A549 (cell line): Measurements from ENCODE around the gene TBATA. TPM values are rescaled to one million over a fixed set of nuclear protein-coding genes. Genes with fewer than 3 reads are reported as not detected.

Experiments
- ATAC-seq, 2 experiments: fragments of 200-7000 bp in 1 of 2; fragments of >200 bp in 1 of 2; cut with Nextera tagmentation in 1 of 2; cut with Tn5 transposase in 1 of 2; 3 replicates each; pipeline versions ENCODE4 v1.8.0 to v1.9.1; 2018 to 2020; ENCODE audit warnings: mild to moderate bottlenecking in 1 of 2, moderate library complexity in 1 of 2
- CTCF ChIA-PET: fragments of 300-600 bp; sonication (Branson Sonifier 250); formaldehyde crosslinking; extraction: SDS; loops from one replicate; lab custom pipeline; 2021; ENCODE audit warnings: antibody characterized with exemption, inconsistent platforms; lab: Yijun Ruan, JAX
- POLR2A ChIA-PET: fragments of 350-600 bp; formaldehyde crosslinking; extraction: SDS; loops from one replicate; lab custom pipeline; 2021; ENCODE audit warnings: antibody characterized with exemption, inconsistent platforms; lab: Yijun Ruan, JAX
- DNase-seq, 2 experiments: peaks; one replicate each; pipeline versions ENCODE4 v3.0.0 to v3.0.0-alpha.2; 2011 to 2016; ENCODE audit warnings: low read depth in 1 of 2, low spot score in 1 of 2
- FAIRE-seq: peaks from 2 replicates; lab custom pipeline; 2011; peaks lifted over from hg19 to GRCh38; lab: Jason Lieb, UNC
- H3K27ac ChIP-seq, 2 experiments: fragments of >200 bp; sonication (Bioruptor Twin); formaldehyde crosslinking; 3 replicates each; pipeline ENCODE4 v1.5.1; 2016 to 2017
- H3K4me1 ChIP-seq: fragments of >200 bp; sonication (Bioruptor Twin); formaldehyde crosslinking; 3 replicates; pipeline ENCODE4 v1.6.1; 2016
- H3K4me2 ChIP-seq: fragments of >200 bp; sonication (Bioruptor Twin); formaldehyde crosslinking; 3 replicates; pipeline ENCODE4 v1.6.1; 2016
- H3K4me3 ChIP-seq: fragments of >200 bp; sonication (Bioruptor Twin); formaldehyde crosslinking; 3 replicates; pipeline ENCODE4 v1.5.1; 2016
- H3K9me3 ChIP-seq: fragments of >200 bp; sonication (Bioruptor Twin); formaldehyde crosslinking; 3 replicates; pipeline ENCODE4 v1.6.1; 2016
- BHLHE40 ChIP-seq: IDR thresholded peaks from 2 replicates; pipeline ENCODE4 v1.6.1; 2012; ENCODE audit warnings: low read depth, low read length, inconsistent platforms
- CBX2 ChIP-seq: fragments of 200-600 bp; sonication (generic); IDR thresholded peaks from 2 replicates; pipeline ENCODE4 v1.6.1; 2016; ENCODE audit warnings: low read depth, mild to moderate bottlenecking, borderline replicate concordance
- CEBPB ChIP-seq, 2 experiments: fragments of >200 bp in 1 of 2; sonication (Bioruptor Twin) in 1 of 2; formaldehyde crosslinking in 1 of 2; IDR thresholded peaks; 2 replicates each; pipeline ENCODE4 v1.6.1; 2012 to 2016
- EHMT2 ChIP-seq: fragments of 200-600 bp; sonication (generic); IDR thresholded peaks from 2 replicates; pipeline ENCODE4 v1.6.1; 2016; ENCODE audit warnings: antibody characterized with exemption, low read depth, mild to moderate bottlenecking, moderate library complexity
- GATA3 ChIP-seq: IDR thresholded peaks from 2 replicates; pipeline ENCODE4 v1.6.1; 2012; ENCODE audit warnings: borderline replicate concordance
- HOXB13 ChIP-seq: fragments of 250-450 bp; sonication (Bioruptor Pico); IDR thresholded peaks from 2 replicates; pipeline ENCODE4 v1.5.0; 2020; ENCODE audit warnings: low read depth, mild to moderate bottlenecking, moderate library complexity
- JUN ChIP-seq, 2 experiments: fragments of >200 bp; sonication (Bioruptor Twin); formaldehyde crosslinking; IDR thresholded peaks; 2 replicates in 1 of 2; 3 replicates in 1 of 2; pipeline ENCODE4 v1.6.1; 2016 to 2017
- KDM5A ChIP-seq: fragments of 200-600 bp; sonication (generic); IDR thresholded peaks from 2 replicates; pipeline ENCODE4 v1.6.1; 2016; ENCODE audit warnings: antibody characterized with exemption, mild to moderate bottlenecking
- MYC ChIP-seq: IDR thresholded peaks from 2 replicates; pipeline ENCODE4 v1.6.1; 2012; ENCODE audit warnings: mild to moderate bottlenecking, inconsistent platforms, low read length, improper control_type of control experiment, borderline replicate concordance
- NFE2L2 ChIP-seq: fragments of 150-350 bp; conservative IDR thresholded peaks from 2 replicates; pipeline ENCODE4 v1.6.1; 2014; ENCODE audit warnings: low read length
- NPAS2 ChIP-seq: fragments of 250-450 bp; sonication (Bioruptor Pico); IDR thresholded peaks from 2 replicates; pipeline ENCODE4 v1.8.0; 2022; ENCODE audit warnings: mild to moderate bottlenecking, moderate library complexity, borderline replicate concordance
- POLR2A ChIP-seq: IDR thresholded peaks from 2 replicates; pipeline ENCODE4 v1.6.1; 2012; ENCODE audit warnings: mild to moderate bottlenecking, low read length
- RFX5 ChIP-seq: fragments of 450-650 bp; IDR thresholded peaks from 2 replicates; pipeline ENCODE4 v1.7.1; 2014; ENCODE audit warnings: antibody characterized with exemption, mild to moderate bottlenecking, moderate library complexity
- SMC3 ChIP-seq: fragments of >200 bp; sonication (Bioruptor Twin); formaldehyde crosslinking; IDR thresholded peaks from 3 replicates; pipeline ENCODE4 v1.6.1; 2018; ENCODE audit warnings: inconsistent platforms
- SREBF2 ChIP-seq: fragments of 450-650 bp; IDR thresholded peaks from 2 replicates; pipeline ENCODE4 v1.6.1; 2014; ENCODE audit warnings: mild to moderate bottlenecking, moderate library complexity
- TFCP2L1 ChIP-seq: fragments of 250-450 bp; sonication (Bioruptor Pico); IDR thresholded peaks from 2 replicates; pipeline ENCODE4 v1.5.0; 2021; ENCODE audit warnings: mild to moderate bottlenecking
- ZFP36 ChIP-seq: fragments of 450-650 bp; IDR thresholded peaks from 2 replicates; pipeline ENCODE4 v1.6.1; 2014; ENCODE audit warnings: borderline replicate concordance; ENCODE audit not compliant: partially characterized antibody
- ZNF302 ChIP-seq: fragments of 250-450 bp; sonication (Bioruptor Pico); IDR thresholded peaks from 2 replicates; pipeline ENCODE4 v1.9.0; 2021; ENCODE audit warnings: inconsistent platforms, mild to moderate bottlenecking, moderate library complexity
- WGBS: methylation state at CpG from one replicate; pipeline ENCODE4 v1.1.6; 2017; ENCODE audit errors: missing lambda C conversion rate; 5-methylcytosine and 5-hydroxymethylcytosine counted together
- polyA plus RNA-seq, 4 experiments: library from polyadenylated mRNA; depleted of rRNA in 3 of 4; stranded (reverse); fragments of >200 nt; fragmentation: RNase III in 1 of 4; extraction: RNeasy Plus Mini Kit Qiagen cat#74134 plus additional on column Dnase treatment in 1 of 4; gene quantifications; 2 replicates in 3 of 4; 3 replicates in 1 of 4; pipeline ENCODE4 v1.2.3, GENCODE V29; 2011 to 2017
- TF ChIP-seq, protein P1 (sequence below): IDR thresholded peaks from 2 replicates; pipeline ENCODE4 v1.6.1; 2012
- TF ChIP-seq, protein P2 (sequence below): IDR thresholded peaks from 2 replicates; pipeline ENCODE4 v1.6.1; 2012
- TF ChIP-seq, protein P3 (sequence below): fragments of 150-350 bp; IDR thresholded peaks from 2 replicates; pipeline ENCODE4 v1.6.1; 2014; ENCODE audit warnings: low read depth, mild to moderate bottlenecking, low read length
- TF ChIP-seq, protein P4 (sequence below): fragments of >200 bp; sonication (Bioruptor Twin); formaldehyde crosslinking; IDR thresholded peaks from 2 replicates; pipeline ENCODE4 v1.6.1; 2016

TBATA gene
- polyA plus RNA-seq, 2 of the 4 experiments (the other 2 are of a cell fraction): not detected

DNA sequence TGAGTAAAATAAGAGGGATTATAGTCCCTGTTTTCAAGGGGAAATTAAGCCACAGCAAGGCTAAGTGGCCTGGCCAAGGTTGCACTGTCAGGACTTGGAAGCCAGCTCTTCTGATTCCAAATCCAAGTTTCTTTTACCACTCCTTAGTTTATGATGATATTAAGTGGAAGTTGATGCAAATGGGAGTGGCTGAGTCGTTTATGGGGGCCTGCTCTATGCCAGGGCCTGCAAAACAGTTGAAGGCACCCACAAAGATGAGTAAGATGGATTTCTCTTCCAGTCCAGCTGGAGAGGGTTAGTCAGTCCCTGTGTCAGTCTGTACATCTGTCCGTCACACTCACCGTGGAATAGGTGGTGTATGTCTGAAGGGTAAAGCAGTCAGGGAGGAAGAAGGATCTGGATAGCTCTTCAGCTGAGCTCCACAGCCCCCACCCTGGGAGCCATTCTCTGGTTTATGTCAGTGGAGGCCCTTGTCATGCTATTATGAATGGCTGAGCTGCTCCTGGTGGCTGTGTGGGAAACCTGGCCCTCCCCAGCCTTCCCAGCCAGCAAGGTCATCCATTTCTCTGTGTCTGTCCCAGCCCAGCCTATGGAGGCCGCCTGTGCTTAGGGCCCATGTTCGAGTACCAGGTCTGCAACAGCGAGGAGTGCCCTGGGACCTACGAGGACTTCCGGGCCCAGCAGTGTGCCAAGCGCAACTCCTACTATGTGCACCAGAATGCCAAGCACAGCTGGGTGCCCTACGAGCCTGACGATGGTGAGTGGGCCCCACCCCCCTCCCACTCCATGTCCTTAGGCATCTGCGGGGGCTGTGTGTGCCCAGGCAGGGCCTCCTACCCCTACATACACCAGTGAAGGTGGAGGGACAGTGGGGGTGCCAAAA lies 44.5 kb downstream of the TBATA start (continued):
- TF ChIP-seq RFX5: no peak
- TF ChIP-seq SREBF2: no peak
- no peak for TF ChIP-seq CEBPB (IDR thresholded peaks at IDR 0.05)
- TF ChIP-seq EHMT2: no peak
- TF ChIP-seq CBX2: no peak
- TF ChIP-seq NPAS2 (CRISPR knock-in tag): no peak
- TF ChIP-seq NFE2L2: no peak
- no peak for TF ChIP-seq JUN (IDR thresholded peaks at IDR 0.05)
- no peak for TF ChIP-seq SMC3
- TF ChIP-seq, protein P1, sequence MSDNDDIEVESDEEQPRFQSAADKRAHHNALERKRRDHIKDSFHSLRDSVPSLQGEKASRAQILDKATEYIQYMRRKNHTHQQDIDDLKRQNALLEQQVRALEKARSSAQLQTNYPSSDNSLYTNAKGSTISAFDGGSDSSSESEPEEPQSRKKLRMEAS: no peak
- no peak for TF ChIP-seq POLR2A
- TF ChIP-seq, all 56 proteins: peak for 0

DNA sequence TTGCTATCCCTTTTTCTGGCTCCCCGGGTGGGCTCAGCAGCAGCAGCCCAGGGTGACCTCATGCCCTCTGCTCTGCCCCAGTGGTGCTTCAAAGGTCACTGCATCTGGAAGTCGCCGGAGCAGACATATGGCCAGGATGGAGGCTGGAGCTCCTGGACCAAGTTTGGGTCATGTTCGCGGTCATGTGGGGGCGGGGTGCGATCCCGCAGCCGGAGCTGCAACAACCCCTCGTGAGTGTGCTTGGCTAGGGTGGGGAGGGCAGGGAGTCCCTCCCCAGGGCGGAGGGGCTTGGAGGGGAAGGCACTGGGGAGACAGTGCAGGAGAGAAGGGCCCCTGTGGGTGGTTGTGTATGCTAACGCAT lies 46.4 kb downstream of the TBATA start:
- ATAC-seq (no peak; a peak in 1 of 6 replicates), DNase-seq (no peak), FAIRE-seq (no peak)
- ChIA-PET POLR2A (no interaction called here), CTCF (interaction anchor here (0.8 to 1.4 kb wide), 4 partner anchors 10 to 195 kb away, joined by 3 to 4 read pairs (median 4); no protein-coding TSS in a partner anchor)
- Histone ChIP-seq H3K27ac (no peak overlapping the region), H3K4me1 (no peaks in the 10 kb centered on the region), H3K4me2 (no peak overlapping the region), H3K4me3 (no peak overlapping the region), H3K9me3 (no peaks in the 10 kb centered on the region)
- WGBS: 81% methylated on average over 4 of the region's 12 CpGs
- TF ChIP-seq BHLHE40: no peak
- TF ChIP-seq, protein P2, sequence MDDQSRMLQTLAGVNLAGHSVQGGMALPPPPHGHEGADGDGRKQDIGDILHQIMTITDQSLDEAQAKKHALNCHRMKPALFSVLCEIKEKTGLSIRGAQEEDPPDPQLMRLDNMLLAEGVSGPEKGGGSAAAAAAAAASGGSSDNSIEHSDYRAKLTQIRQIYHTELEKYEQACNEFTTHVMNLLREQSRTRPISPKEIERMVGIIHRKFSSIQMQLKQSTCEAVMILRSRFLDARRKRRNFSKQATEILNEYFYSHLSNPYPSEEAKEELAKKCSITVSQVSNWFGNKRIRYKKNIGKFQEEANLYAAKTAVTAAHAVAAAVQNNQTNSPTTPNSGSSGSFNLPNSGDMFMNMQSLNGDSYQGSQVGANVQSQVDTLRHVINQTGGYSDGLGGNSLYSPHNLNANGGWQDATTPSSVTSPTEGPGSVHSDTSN: no peak
- TF ChIP-seq, protein P3, sequence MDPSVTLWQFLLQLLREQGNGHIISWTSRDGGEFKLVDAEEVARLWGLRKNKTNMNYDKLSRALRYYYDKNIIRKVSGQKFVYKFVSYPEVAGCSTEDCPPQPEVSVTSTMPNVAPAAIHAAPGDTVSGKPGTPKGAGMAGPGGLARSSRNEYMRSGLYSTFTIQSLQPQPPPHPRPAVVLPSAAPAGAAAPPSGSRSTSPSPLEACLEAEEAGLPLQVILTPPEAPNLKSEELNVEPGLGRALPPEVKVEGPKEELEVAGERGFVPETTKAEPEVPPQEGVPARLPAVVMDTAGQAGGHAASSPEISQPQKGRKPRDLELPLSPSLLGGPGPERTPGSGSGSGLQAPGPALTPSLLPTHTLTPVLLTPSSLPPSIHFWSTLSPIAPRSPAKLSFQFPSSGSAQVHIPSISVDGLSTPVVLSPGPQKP: no peak
- TF ChIP-seq, protein P4, sequence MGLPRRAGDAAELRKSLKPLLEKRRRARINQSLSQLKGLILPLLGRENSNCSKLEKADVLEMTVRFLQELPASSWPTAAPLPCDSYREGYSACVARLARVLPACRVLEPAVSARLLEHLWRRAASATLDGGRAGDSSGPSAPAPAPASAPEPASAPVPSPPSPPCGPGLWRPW: no peak
- no peak for TF ChIP-seq MYC
- no peak for TF ChIP-seq HOXB13 (CRISPR knock-in tag)

DNA sequence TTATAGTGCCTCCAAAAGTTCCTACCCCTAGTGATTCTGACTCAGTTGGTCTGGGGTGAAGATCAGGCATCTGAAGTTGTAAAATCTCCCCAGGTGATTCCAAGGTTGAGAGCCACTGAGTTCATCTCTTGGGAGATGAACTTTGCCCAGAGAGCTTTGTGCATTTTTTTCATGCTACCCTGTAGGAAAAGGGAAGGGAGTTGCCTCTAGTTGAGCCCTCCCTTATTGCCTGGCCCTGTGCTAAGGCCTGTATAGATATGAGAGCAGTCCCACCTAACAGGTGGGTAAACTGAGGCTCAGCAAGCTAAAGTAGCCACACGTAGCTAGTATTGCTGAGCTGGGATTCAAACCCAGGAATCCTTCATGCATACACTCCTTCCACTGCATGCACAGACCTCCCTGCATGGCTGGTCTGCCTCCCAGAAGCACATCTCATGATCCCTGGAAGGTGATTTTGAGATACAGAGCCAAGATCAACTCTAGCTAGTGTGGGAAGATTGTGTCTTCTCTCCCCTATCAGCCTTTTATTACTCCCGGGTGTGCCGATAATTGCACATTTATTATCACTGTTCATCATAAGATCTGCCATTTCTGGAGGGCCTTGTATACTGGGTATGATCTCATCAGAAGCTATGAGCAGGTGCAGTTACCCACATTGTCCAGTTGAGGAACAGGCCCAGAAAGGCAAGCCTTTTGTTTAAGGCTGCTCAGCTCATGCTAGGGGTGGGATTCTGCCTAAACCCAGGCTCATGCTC lies 47.0 kb downstream of the TBATA start:
- Histone ChIP-seq H3K4me2 (no peak overlapping the region), H3K27ac (no peak overlapping the region), H3K4me1 (no peaks in the 10 kb centered on the region), H3K9me3 (no peaks in the 10 kb centered on the region), H3K4me3 (no peak overlapping the region)
- ATAC-seq (peak; percentile 74 to 83), FAIRE-seq (no peak), DNase-seq (peak in 1 of 2 experiments; percentile 39)
- TF ChIP-seq GATA3 (no peak), JUN (IDR thresholded peaks at IDR 0.05) (no peak), POLR2A (no peak), TFCP2L1 (CRISPR knock-in tag) (no peak), KDM5A (no peak), ZNF302 (CRISPR knock-in tag) (no peak), ZFP36 (no peak)
- CTCF ChIA-PET: interaction anchor here (0.8 to 1.4 kb wide), 5 partner anchors 10 to 194 kb away, joined by 3 to 4 read pairs (median 4); no protein-coding TSS in a partner anchor
- POLR2A ChIA-PET: no interaction called here
- WGBS: 56% methylated on average over 3 of the region's 3 CpGs
